HepG2 (cell line): ENCODE measurements around the gene SLC2A5. TPM values are rescaled to one million over a fixed set of nuclear protein-coding genes. Genes with fewer than 3 reads are reported as not detected.

Experiments used
- ATAC-seq: fragments of 200-7000 bp; cut with Tn5 transposase; 3 replicates; pipeline ENCODE4 v1.9.1; 2020; ENCODE audit warnings: mild to moderate bottlenecking, moderate library complexity
- BruUV-seq: library from RNA; stranded (reverse); fragments of 400-500 nt; replicated peaks from 2 replicates; lab custom pipeline; 2021; lab: Mats Ljungman, UMichigan
- CTCF ChIA-PET: fragments of 300-600 bp; formaldehyde crosslinking; extraction: SDS; loops from one replicate; lab custom pipeline; 2021; ENCODE audit warnings: low total read pairs, inconsistent platforms, low intra/inter-chr PET ratio; lab: Yijun Ruan, JAX
- POLR2A ChIA-PET: fragments of 350-600 bp; sonication (Branson Sonifier 250); formaldehyde crosslinking; loops from one replicate; lab custom pipeline; 2020; ENCODE audit warnings: antibody characterized with exemption, inconsistent platforms; lab: Yijun Ruan, JAX
- DNase-seq: peaks from one replicate; pipeline ENCODE4 v3.0.0-alpha.2; 2015; ENCODE audit warnings: low spot score
- FAIRE-seq: peaks from 3 replicates; lab custom pipeline; 2011; peaks lifted over from hg19 to GRCh38; lab: Jason Lieb, UNC
- H2AFZ ChIP-seq: one replicate; pipeline ENCODE4 v1.6.1; 2011; ENCODE audit warnings: low read length, inconsistent platforms
- H3K27ac ChIP-seq: fragments of 300-600 bp; 3 replicates; pipeline ENCODE4 v1.8.0; 2011; ENCODE audit warnings: mixed run types, mild to moderate bottlenecking, mixed read lengths, low read length, inconsistent platforms; ENCODE audit not compliant: insufficient read depth; ENCODE audit errors: extremely low read length
- H3K27me3 ChIP-seq, 2 experiments: fragments of 200-600 bp in 1 of 2; 2 replicates in 1 of 2; 3 replicates in 1 of 2; pipeline versions ENCODE4 v1.6.0 to v1.8.0; 2011; ENCODE audit warnings: low read length in 2 of 2, mild to moderate bottlenecking in 2 of 2, moderate library complexity in 2 of 2, inconsistent platforms in 1 of 2; ENCODE audit not compliant: insufficient read depth in 2 of 2, control insufficient read depth in 1 of 2
- H3K36me3 ChIP-seq, 2 experiments: fragments of 200-600 bp in 1 of 2; replicated peaks in 1 of 2; 2 replicates in 1 of 2; 3 replicates in 1 of 2; pipeline versions ENCODE4 v1.5.1 to v1.8.0; 2011; ENCODE audit warnings: low read length in 2 of 2, inconsistent platforms in 1 of 2; ENCODE audit not compliant: insufficient read depth in 2 of 2, control insufficient read depth in 1 of 2
- H3K4me1 ChIP-seq: 2 replicates; pipeline ENCODE4 v1.5.1; 2012; ENCODE audit warnings: low read length, inconsistent platforms; ENCODE audit not compliant: insufficient read depth
- H3K4me2 ChIP-seq: 2 replicates; pipeline ENCODE4 v1.6.0; 2011; ENCODE audit warnings: low read depth, low read length, inconsistent platforms
- H3K4me3 ChIP-seq, 3 experiments: fragments of 200-600 bp in 1 of 3; sonication (generic), shearing (Covaris generic) in 1 of 3; replicated peaks in 1 of 3; 2 replicates each; pipeline ENCODE4 v1.5.1; 2011 to 2016; ENCODE audit warnings: low read length in 3 of 3, inconsistent platforms in 2 of 3, low read depth in 2 of 3, mild to moderate bottlenecking in 2 of 3, control low read depth in 1 of 3, mixed read lengths in 1 of 3; ENCODE audit not compliant: insufficient read depth in 1 of 3
- H3K79me2 ChIP-seq: one replicate; pipeline ENCODE4 v1.6.1; 2011; ENCODE audit warnings: low read length, inconsistent platforms; ENCODE audit not compliant: insufficient read depth
- H3K9ac ChIP-seq: 2 replicates; pipeline ENCODE4 v1.6.0; 2011; ENCODE audit warnings: mild to moderate bottlenecking, low read depth, low read length, inconsistent platforms; ENCODE audit not compliant: insufficient read depth
- H3K9me3 ChIP-seq: 2 replicates; pipeline ENCODE4 v1.5.1; 2012; ENCODE audit warnings: mild to moderate bottlenecking, low read length
- H4K20me1 ChIP-seq: 2 replicates; pipeline ENCODE4 v1.6.0; 2011; ENCODE audit warnings: inconsistent platforms, mild to moderate bottlenecking, low read length, moderate library complexity; ENCODE audit not compliant: insufficient read depth
- ATF3 ChIP-seq: sonication (generic); formaldehyde crosslinking; IDR thresholded peaks from 2 replicates; pipeline ENCODE4 v1.4.0; 2020; ENCODE audit warnings: missing genetic modification reagents
- HIC2 ChIP-seq: sonication (generic); formaldehyde crosslinking; IDR thresholded peaks from 2 replicates; pipeline ENCODE4 v1.9.0; 2022; ENCODE audit warnings: low read depth, missing genetic modification reagents
- NFIB ChIP-seq: sonication (generic); formaldehyde crosslinking; IDR thresholded peaks from 2 replicates; pipeline ENCODE4 v1.9.0; 2021; ENCODE audit warnings: missing genetic modification reagents, mild to moderate bottlenecking, borderline replicate concordance
- RCOR2 ChIP-seq: IDR thresholded peaks from 2 replicates; pipeline ENCODE4 v1.6.1; 2016; ENCODE audit warnings: missing biosample characterization, missing genetic modification reagents
- SOX13 ChIP-seq, 3 experiments: fragments of 450-650 bp in 1 of 3; sonication (generic) in 1 of 3; formaldehyde crosslinking in 1 of 3; IDR thresholded peaks in 2 of 3; conservative IDR thresholded peaks in 1 of 3; 2 replicates each; pipeline versions ENCODE4 v1.5.0 to v1.6.1; 2016 to 2020; ENCODE audit warnings: antibody characterized with exemption in 1 of 3, mild to moderate bottlenecking in 1 of 3, missing compliant biosample characterization in 1 of 3, missing genetic modification reagents in 1 of 3, moderate library complexity in 1 of 3
- ZKSCAN8 ChIP-seq: IDR thresholded peaks from 2 replicates; pipeline ENCODE4 v1.6.1; 2016; ENCODE audit warnings: borderline replicate concordance, missing genetic modification reagents, missing compliant biosample characterization
- ZNF597 ChIP-seq: sonication (generic); formaldehyde crosslinking; IDR thresholded peaks from 2 replicates; pipeline ENCODE4 v1.5.0; 2020; ENCODE audit warnings: missing genetic modification reagents
- WGBS: methylation state at CpG from one replicate; pipeline ENCODE4 v1.1.6; 2017; ENCODE audit warnings: low lambda C conversion rate; 5-methylcytosine and 5-hydroxymethylcytosine counted together
- in situ Hi-C: cut with HindIII; loops from 2 replicates; pipeline ENCODE4 v1.10.0; 2017; ENCODE audit warnings: low pct_unique_long_range_greater_than_20kb; ENCODE audit not compliant: extremely low pct_ligation_motif_present
- intact Hi-C: fragments of 100-400 bp; cut with micrococcal nuclease; formaldehyde crosslinking; loops from one replicate; pipeline ENCODE4 v1.10.0; 2022; ENCODE audit not compliant: unreplicated experiment
- polyA plus RNA-seq, 8 experiments: library from polyadenylated mRNA; depleted of rRNA in 3 of 8; stranded (reverse) in 7 of 8; unstranded in 1 of 8; fragments of >200 nt; fragmentation: Illumina TruSeq in 4 of 8; extraction: Trizol in 4 of 8; gene quantifications; 2 replicates each; pipeline versions ENCODE4 v1.2.1 to v1.2.3, GENCODE V29; 2011 to 2016; ENCODE audit warnings: low read depth in 4 of 8, missing spikeins in 1 of 8, mixed read lengths in 1 of 8; ENCODE audit not compliant: insufficient read depth in 1 of 8
- total RNA-seq, 5 experiments: library from RNA; depleted of rRNA; stranded (reverse); fragments of >200 nt; fragmentation: Illumina TruSeq; extraction: Trizol; gene quantifications; 2 replicates each; pipeline ENCODE4 v1.2.3, GENCODE V29; 2016; ENCODE audit warnings: low read depth in 1 of 5

Gene SLC2A5
- total and polyA plus RNA-seq, 2 of the 13 experiments (the other 11 are each of a cell fraction or from before 2014, with no cell fraction given), result 0.04 to 0.54 TPM

DNA sequence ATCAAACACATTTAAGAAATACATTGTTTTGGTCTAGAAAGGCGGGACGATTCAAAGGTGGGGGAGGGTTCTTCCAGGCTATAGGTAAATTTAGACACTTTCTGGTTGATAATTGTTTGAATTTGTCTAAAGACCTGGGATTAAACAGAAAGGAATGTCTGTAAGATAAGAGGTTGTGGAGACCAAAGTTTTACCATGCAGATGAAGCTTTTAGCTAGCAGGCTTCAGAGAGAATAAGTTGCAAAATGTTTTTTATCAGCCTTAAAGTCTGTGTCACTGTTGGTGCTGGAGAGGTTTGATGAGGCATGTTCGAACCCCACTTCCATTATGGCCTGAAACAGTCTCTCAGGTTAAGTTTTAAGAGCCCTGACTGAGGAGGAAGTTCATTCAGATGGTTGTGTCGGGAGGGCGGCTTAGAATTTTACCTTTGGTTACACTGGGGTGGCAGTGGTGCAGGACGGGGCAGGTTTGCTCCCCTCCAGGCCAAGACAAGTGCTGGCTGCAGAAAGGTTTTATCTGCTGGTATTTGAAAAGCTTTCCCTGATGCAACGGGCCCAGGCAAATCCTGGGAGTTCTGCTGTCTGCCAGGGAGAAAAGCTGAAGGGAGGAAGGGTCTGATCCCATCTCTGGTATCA lies 16.0 kb upstream of the SLC2A5 start:
- H3K9me3 ChIP-seq, result no peaks in the 10 kb centered on the region
- no peak overlapping the region for H3K27ac ChIP-seq
- ChIA-PET POLR2A (no interaction called here), CTCF (no interaction called here)
- no peak overlapping the region for H3K9ac ChIP-seq
- H3K27me3 ChIP-seq, result peaks cover 1 to 37% of the 10 kb centered on the region in 2 experiments; a peak in 3 of 5 replicates
- H4K20me1 ChIP-seq, result no peaks in the 10 kb centered on the region
- no peak overlapping the region for H2AFZ ChIP-seq
- intact Hi-C loops (no loop called here), in situ Hi-C loops (no loop called here)
- TF ChIP-seq NFIB (CRISPR knock-in tag) (no peak), HIC2 (CRISPR knock-in tag) (no peak), SOX13 (IDR thresholded peaks at IDR 0.05) (no peak), SOX13 (CRISPR knock-in tag; conservative IDR thresholded peaks at IDR 0.05 in 1 of 2, IDR thresholded peaks at IDR 0.05 in 1 of 2) (no peak), ATF3 (CRISPR knock-in tag) (no peak), ZKSCAN8 (CRISPR knock-in tag) (no peak), RCOR2 (no peak), ZNF597 (CRISPR knock-in tag) (no peak)
- H3K4me3 ChIP-seq, result no peak overlapping the region
- no peaks in the 10 kb centered on the region for H3K36me3 ChIP-seq
- ATAC-seq (no peak), DNase-seq (no peak), FAIRE-seq (no peak)
- BruUV-seq, result no TSS peak
- H3K4me1 ChIP-seq, result no peaks in the 10 kb centered on the region
- H3K4me2 ChIP-seq, result no peak overlapping the region
- WGBS, result 22% methylated on average over 7 of the region's 7 CpGs
- H3K79me2 ChIP-seq, result no peaks in the 10 kb centered on the region
